Uterus (tissue), 4 donors: Measurements from ENCODE around the gene FGF4. TPM values are rescaled to one million over a fixed set of nuclear protein-coding genes. Genes with fewer than 3 reads are reported as not detected.

Experiments
- DNase-seq, 2 donors: peaks; one replicate each; pipeline ENCODE4 v3.0.0-alpha.2; 2019 to 2020
- H3K27ac ChIP-seq, 2 donors: fragments of 200-600 bp; sonication (generic); 1 replicate in 1 of 2; 2 replicates in 1 of 2; pipeline ENCODE4 v1.5.1; 2016 to 2018
- H3K27me3 ChIP-seq, 2 donors: fragments of 200-600 bp; sonication (generic); one replicate each; pipeline ENCODE4 v1.5.1; 2018 to 2019; ENCODE audit warnings: control low read depth in 1 of 2
- H3K36me3 ChIP-seq, 2 donors: fragments of 200-600 bp; sonication (generic); one replicate each; pipeline ENCODE4 v1.5.1; 2019; ENCODE audit warnings: control low read depth in 1 of 2
- H3K4me1 ChIP-seq, 2 donors: fragments of 200-600 bp; sonication (generic); one replicate each; pipeline ENCODE4 v1.5.1; 2018 to 2019; ENCODE audit warnings: control low read depth in 1 of 2
- H3K4me3 ChIP-seq, 2 donors: fragments of 200-600 bp; sonication (generic); 1 replicate in 1 of 2; 2 replicates in 1 of 2; pipeline ENCODE4 v1.5.1; 2018 to 2019; ENCODE audit warnings: mild to moderate bottlenecking in 1 of 2
- H3K9me3 ChIP-seq, 2 donors: fragments of 200-600 bp; sonication (generic); one replicate each; pipeline ENCODE4 v1.5.1; 2019; ENCODE audit warnings: control low read depth in 1 of 2
- POLR2A ChIP-seq, 2 donors: fragments of 450-650 bp; IDR thresholded peaks; one replicate each; pipeline ENCODE4 v1.6.1; 2016; ENCODE audit warnings: antibody characterized with exemption in 2 of 2, mild to moderate bottlenecking in 1 of 2, moderate library complexity in 1 of 2
- intact Hi-C: fragments of 100-400 bp; cut with DNase I; formaldehyde crosslinking; loops from one replicate; pipeline ENCODE4 v1.15.1; 2023; ENCODE audit warnings: low total_unique reads
- total RNA-seq, 4 donors: library from RNA; depleted of rRNA in 3 of 4; stranded (reverse); fragments of >200 nt in 3 of 4; gene quantifications; one replicate each; pipeline versions ENCODE4 v1.1.0 to v1.2.4, GENCODE V29; 2014 to 2023
- TF ChIP-seq, protein P1 (sequence below), 4 experiments: fragments of 200-600 bp in 2 of 4; fragments of 450-650 bp in 2 of 4; sonication (generic) in 2 of 4; IDR thresholded peaks; one replicate each; pipeline ENCODE4 v1.5.1; 2016 to 2019; ENCODE audit warnings: antibody characterized with exemption in 4 of 4, mild to moderate bottlenecking in 2 of 4, moderate library complexity in 1 of 4
- donor health status: DM: yes; HTN: yes; CAD: no.

Gene FGF4
- total RNA-seq, 4 donors from 2014 or later = not detected

GRCh38 chr11:69796063-69796462 is 20.9 kb upstream of the FGF4 start:
- Histone ChIP-seq H3K36me3 (no peaks in the 10 kb centered on the region), H3K9me3 (no peaks in the 10 kb centered on the region), H3K27me3 (no peaks in the 10 kb centered on the region), H3K4me3 (no peak overlapping the region), H3K27ac (no peak overlapping the region), H3K4me1 (no peaks in the 10 kb centered on the region)
- no peak for TF ChIP-seq POLR2A (IDR thresholded peaks at IDR 0.05)
- TF ChIP-seq, protein P1, sequence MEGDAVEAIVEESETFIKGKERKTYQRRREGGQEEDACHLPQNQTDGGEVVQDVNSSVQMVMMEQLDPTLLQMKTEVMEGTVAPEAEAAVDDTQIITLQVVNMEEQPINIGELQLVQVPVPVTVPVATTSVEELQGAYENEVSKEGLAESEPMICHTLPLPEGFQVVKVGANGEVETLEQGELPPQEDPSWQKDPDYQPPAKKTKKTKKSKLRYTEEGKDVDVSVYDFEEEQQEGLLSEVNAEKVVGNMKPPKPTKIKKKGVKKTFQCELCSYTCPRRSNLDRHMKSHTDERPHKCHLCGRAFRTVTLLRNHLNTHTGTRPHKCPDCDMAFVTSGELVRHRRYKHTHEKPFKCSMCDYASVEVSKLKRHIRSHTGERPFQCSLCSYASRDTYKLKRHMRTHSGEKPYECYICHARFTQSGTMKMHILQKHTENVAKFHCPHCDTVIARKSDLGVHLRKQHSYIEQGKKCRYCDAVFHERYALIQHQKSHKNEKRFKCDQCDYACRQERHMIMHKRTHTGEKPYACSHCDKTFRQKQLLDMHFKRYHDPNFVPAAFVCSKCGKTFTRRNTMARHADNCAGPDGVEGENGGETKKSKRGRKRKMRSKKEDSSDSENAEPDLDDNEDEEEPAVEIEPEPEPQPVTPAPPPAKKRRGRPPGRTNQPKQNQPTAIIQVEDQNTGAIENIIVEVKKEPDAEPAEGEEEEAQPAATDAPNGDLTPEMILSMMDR (IDR thresholded peaks at IDR 0.05) = no peak
- DNase-seq = no peak
- intact Hi-C loops = no loop called here

DNA sequence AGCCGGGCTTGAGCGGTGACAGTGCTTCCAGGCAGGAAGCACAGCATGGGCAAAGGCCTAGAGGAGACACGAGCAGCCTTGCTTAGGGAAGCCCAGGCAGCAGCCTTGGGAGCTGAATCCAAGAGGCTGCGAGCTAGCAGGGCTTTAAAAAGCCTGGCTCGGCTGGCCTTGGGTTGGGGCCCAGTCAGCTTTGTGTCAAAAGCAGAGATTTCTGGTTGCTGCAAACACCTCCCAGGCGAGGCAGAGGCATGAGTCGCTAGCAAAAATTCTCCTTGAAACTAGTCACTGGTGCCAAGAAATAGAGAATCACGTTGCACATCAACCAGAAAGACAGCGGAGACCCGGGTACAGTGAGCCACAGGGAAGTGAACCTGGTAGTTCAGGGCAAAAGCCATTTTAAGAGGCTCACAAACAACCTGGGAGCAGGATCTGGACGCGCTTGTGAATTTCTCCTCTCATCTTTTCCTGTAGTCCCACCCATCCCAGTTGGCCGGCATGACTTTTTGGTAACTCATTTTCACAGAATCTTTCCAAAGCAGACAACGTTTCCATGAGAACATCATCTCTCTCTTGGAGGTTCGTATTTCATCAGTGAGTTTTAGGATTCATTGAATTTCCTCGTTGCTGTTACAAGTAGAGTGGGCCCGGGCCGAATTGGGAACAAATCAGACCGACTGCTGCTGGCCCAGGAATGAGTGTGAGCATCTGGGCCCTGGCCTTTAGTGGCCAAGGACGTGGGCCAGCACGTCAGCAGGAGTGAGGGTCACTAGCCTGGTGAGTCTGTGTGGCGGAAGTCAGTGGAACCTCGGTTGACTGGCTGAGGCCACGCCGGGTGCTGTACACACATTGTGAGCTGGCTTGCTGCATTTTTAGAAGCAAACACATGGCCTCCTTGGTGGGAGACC is 16.4 kb upstream of the FGF4 start:
- no peak for TF ChIP-seq POLR2A (IDR thresholded peaks at IDR 0.05)
- TF ChIP-seq, protein P1 (IDR thresholded peaks at IDR 0.05) = no peak
- Histone ChIP-seq H3K27me3 (no peaks in the 10 kb centered on the region), H3K4me3 (no peak overlapping the region), H3K27ac (peak overlapping the region; percentile 15), H3K9me3 (no peaks in the 10 kb centered on the region), H3K36me3 (no peaks in the 10 kb centered on the region), H3K4me1 (no peaks in the 10 kb centered on the region)
- intact Hi-C loops = no loop called here
- DNase-seq = peak in 1 of 2 donors; percentile 59

GRCh38 chr11:69788956-69789355 is 13.8 kb upstream of the FGF4 start:
- Histone ChIP-seq H3K4me3 (no peak overlapping the region), H3K4me1 (no peaks in the 10 kb centered on the region), H3K9me3 (no peaks in the 10 kb centered on the region), H3K27ac (no peak overlapping the region), H3K36me3 (no peaks in the 10 kb centered on the region), H3K27me3 (no peaks in the 10 kb centered on the region)
- intact Hi-C loops = no loop called here
- DNase-seq = no peak
- TF ChIP-seq, protein P1 (IDR thresholded peaks at IDR 0.05) = no peak
- TF ChIP-seq POLR2A (IDR thresholded peaks at IDR 0.05) = no peak

GRCh38 chr11:69787906-69788305 is 12.8 kb upstream of the FGF4 start:
- H3K36me3 ChIP-seq = no peaks in the 10 kb centered on the region
- no peaks in the 10 kb centered on the region for H3K4me1 ChIP-seq
- H3K27ac ChIP-seq = no peak overlapping the region
- no peaks in the 10 kb centered on the region for H3K9me3 ChIP-seq
- H3K27me3 ChIP-seq = no peaks in the 10 kb centered on the region
- no peak overlapping the region for H3K4me3 ChIP-seq
- intact Hi-C loops = no loop called here
- TF ChIP-seq, protein P1 (IDR thresholded peaks at IDR 0.05) = no peak
- TF ChIP-seq POLR2A (IDR thresholded peaks at IDR 0.05) = no peak
- DNase-seq = no peak

GRCh38 chr11:69787457-69787856 is 12.3 kb upstream of the FGF4 start:
- Histone ChIP-seq H3K9me3 (no peaks in the 10 kb centered on the region), H3K27ac (no peak overlapping the region), H3K4me1 (no peaks in the 10 kb centered on the region), H3K4me3 (no peak overlapping the region), H3K27me3 (no peaks in the 10 kb centered on the region), H3K36me3 (no peaks in the 10 kb centered on the region)
- no peak for DNase-seq
- intact Hi-C loops = no loop called here
- TF ChIP-seq, protein P1 (IDR thresholded peaks at IDR 0.05) = no peak
- TF ChIP-seq POLR2A (IDR thresholded peaks at IDR 0.05) = no peak
